Activated naive CD8-positive, alpha-beta T cell treated with anti-CD3 and anti-CD28 coated beads, Interleukin-2, amount 10 ng/mL, durations not matched to agents 7 days and 5 days (primary cell): Measurements from ENCODE around the gene LCMT2. TPM values are rescaled to one million over a fixed set of nuclear protein-coding genes. Genes with fewer than 3 reads are reported as not detected.

Experiments used
- ATAC-seq: fragments of 150-1000 bp; cut with Tn5 transposase; one replicate; pipeline ENCODE4 v1.10.0; 2021; ENCODE audit warnings: low read depth, moderate library complexity
- POLR2A ChIA-PET: fragments of 350-600 bp; sonication (Branson Sonifier 250); formaldehyde crosslinking; loops from one replicate; lab custom pipeline; 2021; ENCODE audit warnings: antibody characterized with exemption; lab: Charles Lee
- DNase-seq: peaks from one replicate; pipeline ENCODE4 v3.0.0; 2021
- H3K27ac Mint-ChIP-seq: one replicate; pipeline ENCODE4 v1.8.0; 2022; ENCODE audit warnings: mild to moderate bottlenecking, mixed read lengths
- H3K27me3 Mint-ChIP-seq: one replicate; pipeline ENCODE4 v1.8.0; 2022; ENCODE audit warnings: mild to moderate bottlenecking, moderate library complexity, mixed read lengths
- H3K36me3 Mint-ChIP-seq: one replicate; pipeline ENCODE4 v1.8.0; 2021; ENCODE audit warnings: mild to moderate bottlenecking, mixed read lengths
- H3K4me1 Mint-ChIP-seq: one replicate; pipeline ENCODE4 v1.8.0; 2021; ENCODE audit warnings: mixed read lengths
- H3K4me3 Mint-ChIP-seq: one replicate; pipeline ENCODE4 v1.8.0; 2022; ENCODE audit warnings: mild to moderate bottlenecking, moderate library complexity, mixed read lengths
- H3K9me3 Mint-ChIP-seq: one replicate; pipeline ENCODE4 v1.8.0; 2021; ENCODE audit warnings: mixed read lengths
- total RNA-seq, 2 experiments: library from RNA; stranded (reverse); gene quantifications; one replicate each; pipeline ENCODE4 v1.2.3, GENCODE V29; 2021

LCMT2 gene, protein sequence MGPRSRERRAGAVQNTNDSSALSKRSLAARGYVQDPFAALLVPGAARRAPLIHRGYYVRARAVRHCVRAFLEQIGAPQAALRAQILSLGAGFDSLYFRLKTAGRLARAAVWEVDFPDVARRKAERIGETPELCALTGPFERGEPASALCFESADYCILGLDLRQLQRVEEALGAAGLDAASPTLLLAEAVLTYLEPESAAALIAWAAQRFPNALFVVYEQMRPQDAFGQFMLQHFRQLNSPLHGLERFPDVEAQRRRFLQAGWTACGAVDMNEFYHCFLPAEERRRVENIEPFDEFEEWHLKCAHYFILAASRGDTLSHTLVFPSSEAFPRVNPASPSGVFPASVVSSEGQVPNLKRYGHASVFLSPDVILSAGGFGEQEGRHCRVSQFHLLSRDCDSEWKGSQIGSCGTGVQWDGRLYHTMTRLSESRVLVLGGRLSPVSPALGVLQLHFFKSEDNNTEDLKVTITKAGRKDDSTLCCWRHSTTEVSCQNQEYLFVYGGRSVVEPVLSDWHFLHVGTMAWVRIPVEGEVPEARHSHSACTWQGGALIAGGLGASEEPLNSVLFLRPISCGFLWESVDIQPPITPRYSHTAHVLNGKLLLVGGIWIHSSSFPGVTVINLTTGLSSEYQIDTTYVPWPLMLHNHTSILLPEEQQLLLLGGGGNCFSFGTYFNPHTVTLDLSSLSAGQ
- 10 to 100 TPM; 11.9 to 13.0 TPM for total RNA-seq

- H3K4me3 Mint-ChIP-seq, result peak within 1 kb of the TSS; percentile 92
- peaks cover 25% of the 10 kb centered on the region for H3K4me1 Mint-ChIP-seq
- peak; percentile 87 for DNase-seq
- ATAC-seq, result peak; percentile 88
- H3K9me3 Mint-ChIP-seq, result no peaks in the 10 kb centered on the region
- H3K36me3 Mint-ChIP-seq, result peaks cover 29% of the 10 kb centered on the region
- H3K27me3 Mint-ChIP-seq, result no peaks in the 10 kb centered on the region
- POLR2A ChIA-PET, result interaction anchor here (0.7 to 0.9 kb wide), 2 partner anchors 10 to 40 kb away, joined by 3 read pairs; partner anchors contain the start of genes TUBGCP4 and ZSCAN29
- H3K27ac Mint-ChIP-seq, result peak within 1 kb of the TSS; percentile 97
Measured at GRCh38 chr15:43329960-43330779, at the start of gene LCMT2. Gene LCMT2 (minus strand): TSS chr15:43330573. CDS start chr15:43330489, 84 bp downstream.

- POLR2A ChIA-PET, result no interaction called here
- ATAC-seq, result no peak
- H3K4me3 Mint-ChIP-seq, result no peak overlapping the region
- DNase-seq, result no peak
- H3K4me1 Mint-ChIP-seq, result peaks cover 1% of the 10 kb centered on the region
- H3K27ac Mint-ChIP-seq, result no peak overlapping the region
- H3K36me3 Mint-ChIP-seq, result peaks cover 31% of the 10 kb centered on the region
- no peaks in the 10 kb centered on the region for H3K27me3 Mint-ChIP-seq
- no peaks in the 10 kb centered on the region for H3K9me3 Mint-ChIP-seq
Measured at GRCh38 chr15:43378601-43379000, 48.2 kb upstream of the LCMT2 start.

DNA sequence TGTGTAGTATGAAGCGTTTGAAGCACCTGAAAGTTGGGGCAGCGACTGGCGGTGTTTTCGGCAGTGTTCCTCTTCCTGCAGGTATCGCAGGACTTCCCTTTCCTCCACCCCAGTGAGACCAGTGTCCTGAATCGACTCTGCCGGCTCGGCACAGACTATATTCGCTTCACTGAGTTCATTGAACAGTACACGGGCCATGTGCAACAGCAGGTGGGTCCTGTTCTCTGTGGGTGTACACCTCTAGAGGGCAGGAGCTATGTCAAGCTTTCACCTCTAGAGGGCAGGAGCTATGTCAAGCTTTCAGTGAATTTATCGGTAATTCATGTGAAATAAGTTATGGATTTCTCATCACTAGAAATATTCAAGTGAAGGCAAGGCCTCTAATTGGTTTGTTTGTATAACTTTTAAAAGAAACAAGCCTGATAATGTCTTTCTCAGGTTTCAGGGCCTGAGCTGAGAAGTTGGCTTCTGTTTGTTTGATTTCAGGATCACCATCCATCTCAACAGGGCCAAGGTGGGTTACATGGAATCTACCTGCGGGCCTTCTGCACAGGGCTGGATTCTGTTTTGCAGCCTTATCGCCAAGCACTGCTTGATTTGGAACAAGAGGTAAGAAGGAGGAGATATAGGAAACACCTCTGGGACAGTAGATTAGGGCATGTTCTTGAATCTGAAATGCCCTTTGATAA, 45.8 kb upstream of the LCMT2 start:
- Mint-ChIP-seq H3K27me3 (no peaks in the 10 kb centered on the region), H3K4me3 (no peak overlapping the region), H3K4me1 (peaks cover 13% of the 10 kb centered on the region), H3K27ac (no peak overlapping the region), H3K9me3 (no peaks in the 10 kb centered on the region), H3K36me3 (peaks cover 27% of the 10 kb centered on the region)
- DNase-seq (no peak), ATAC-seq (peak; percentile 41)
- POLR2A ChIA-PET, result no interaction called here

DNA sequence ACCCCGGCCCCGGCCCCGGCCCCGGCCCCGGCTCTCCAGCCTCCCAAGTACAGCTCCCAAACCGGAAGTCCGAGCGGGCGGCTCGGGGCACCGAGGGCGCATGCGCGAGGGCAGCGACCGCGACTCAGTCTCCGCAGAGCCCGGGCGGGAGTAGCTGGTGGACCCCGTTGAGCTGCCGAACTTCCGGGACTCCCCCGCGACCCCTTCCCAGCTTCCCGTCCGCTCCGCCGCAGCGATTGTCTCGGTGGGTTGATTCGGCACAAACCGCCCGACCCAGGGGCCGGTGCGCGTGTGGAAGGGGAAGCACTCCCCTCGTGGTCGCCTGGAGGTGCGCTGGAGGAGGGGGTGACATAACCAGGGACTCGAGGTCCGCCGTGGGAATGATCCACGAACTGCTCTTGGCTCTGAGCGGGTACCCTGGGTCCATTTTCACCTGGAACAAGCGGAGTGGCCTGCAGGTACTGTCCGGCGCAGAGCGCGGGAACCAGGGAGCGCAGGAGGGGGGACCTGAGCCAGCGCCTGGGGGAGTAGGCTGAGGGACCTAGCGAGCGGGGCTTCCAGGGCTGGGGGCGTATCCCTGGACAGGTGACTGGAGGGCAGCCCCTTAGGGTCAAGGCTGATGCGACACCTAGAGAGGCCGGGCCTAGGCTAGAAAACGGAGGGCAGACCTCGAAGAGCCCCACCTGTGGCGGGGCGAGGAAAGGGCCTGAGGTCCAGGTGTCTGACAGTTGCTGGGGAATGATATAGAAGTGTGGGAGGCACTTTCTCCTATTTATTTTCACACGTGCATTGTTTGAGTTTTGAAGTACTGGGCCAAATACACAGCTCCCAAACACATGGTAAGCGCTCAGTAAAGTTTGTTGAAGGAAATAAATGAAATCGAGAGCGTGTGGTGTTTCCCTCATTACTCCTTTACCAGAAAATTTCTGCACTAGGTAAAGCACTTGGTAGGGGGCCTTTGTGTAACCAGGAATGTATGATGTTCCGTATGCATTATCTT, 40.9 kb upstream of the LCMT2 start, which contains the start of the genes TUBGCP4 and ZSCAN29:
TSS of gene TUBGCP4 (plus strand) at position 127 of the 1,000 bp plus-strand sequence. CDS start at position 381, 254 bp downstream.
TSS of gene ZSCAN29 (minus strand) at position 69 of the 1,000 bp plus-strand sequence. CDS start 1,130 bp downstream, outside the sequence.
- DNase-seq (peak; percentile 89), ATAC-seq (peak; percentile 83)
- Mint-ChIP-seq H3K4me1 (peaks cover 33% of the 10 kb centered on the region), H3K27me3 (no peaks in the 10 kb centered on the region), H3K4me3 (peak within 1 kb of the TSS; percentile 88), H3K9me3 (peaks cover 3% of the 10 kb centered on the region), H3K27ac (peak within 1 kb of the TSS; percentile 85), H3K36me3 (peaks cover 40% of the 10 kb centered on the region)
- POLR2A ChIA-PET, result interaction anchor here (0.5 to 2.3 kb wide), 10 partner anchors 9 to 1710 kb away, joined by 3 to 9 read pairs (median 3); partner anchors contain the start of gene ELL3

DNA sequence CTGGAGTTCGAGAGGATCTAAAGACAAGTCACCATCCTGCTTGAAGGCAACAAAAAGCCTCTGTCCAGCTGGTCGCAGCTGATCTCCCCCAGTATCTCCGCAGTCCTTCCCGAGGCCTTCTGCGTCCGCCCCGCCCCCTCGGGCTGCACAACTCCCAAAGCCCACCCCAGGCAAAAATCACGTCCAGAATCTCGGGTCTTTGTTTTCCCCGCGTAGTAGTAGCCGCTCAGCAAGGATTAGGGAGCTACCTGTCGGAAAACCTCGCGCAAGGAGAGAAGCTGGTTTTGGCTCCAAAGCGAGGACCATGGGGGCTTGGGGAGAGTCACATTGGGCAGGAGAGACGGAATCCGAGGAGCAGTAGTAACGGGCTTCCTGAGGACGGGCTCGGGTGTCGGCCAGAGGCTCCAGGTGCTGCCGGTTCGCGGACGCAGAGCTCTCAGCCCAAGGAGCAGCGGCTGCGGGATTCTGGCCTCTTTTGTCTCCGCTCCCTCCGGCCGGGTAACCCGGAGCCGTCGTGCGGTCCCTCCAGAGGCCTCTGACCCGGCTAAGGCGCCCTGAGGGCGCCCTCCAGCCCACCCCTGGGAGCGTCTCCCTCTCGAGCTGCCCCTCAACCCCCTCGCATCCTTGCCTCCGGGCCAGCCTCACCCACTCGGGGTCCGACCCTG, 40.1 kb upstream of the LCMT2 start:
- Mint-ChIP-seq H3K27me3 (no peaks in the 10 kb centered on the region), H3K4me3 (peak overlapping the region; percentile 88), H3K36me3 (peaks cover 48% of the 10 kb centered on the region), H3K4me1 (peaks cover 33% of the 10 kb centered on the region), H3K9me3 (peaks cover 6% of the 10 kb centered on the region), H3K27ac (peak overlapping the region; percentile 85)
- DNase-seq (no peak), ATAC-seq (peak; percentile 55)
- POLR2A ChIA-PET, result interaction anchor here (0.5 to 2.3 kb wide), 8 partner anchors 9 to 1709 kb away, joined by 3 to 9 read pairs (median 4); partner anchors contain the start of gene ELL3

DNA sequence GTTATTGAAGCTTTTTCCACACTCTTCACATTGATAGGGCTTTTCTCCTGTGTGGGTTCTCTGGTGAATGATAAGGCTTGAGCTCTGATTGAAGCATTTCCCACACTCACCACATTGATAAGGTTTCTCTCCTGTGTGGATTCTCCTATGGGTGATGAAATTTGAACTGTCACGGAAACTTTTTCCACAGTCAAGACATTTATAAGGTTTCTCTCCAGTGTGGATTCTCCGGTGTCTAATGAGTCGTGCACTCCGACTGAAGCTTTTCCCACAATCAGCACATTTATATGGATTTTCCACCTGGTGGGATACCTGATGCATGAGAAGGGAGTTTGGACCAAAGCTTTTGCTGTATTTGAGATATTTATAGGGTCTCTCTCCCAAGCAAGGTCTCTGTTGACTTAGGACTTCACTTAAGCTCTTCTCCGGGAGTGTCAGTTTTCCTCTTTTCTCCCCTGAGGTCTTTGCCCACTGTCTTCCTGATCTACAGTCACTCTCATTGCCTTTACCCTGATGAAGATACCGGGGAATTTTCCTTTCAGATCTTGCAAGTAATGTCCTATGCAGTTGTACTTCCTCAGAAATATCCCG, 31.0 kb upstream of the LCMT2 start:
- no peak for DNase-seq
- Mint-ChIP-seq H3K27ac (no peak overlapping the region), H3K9me3 (peaks cover 38% of the 10 kb centered on the region), H3K36me3 (peaks cover 85% of the 10 kb centered on the region), H3K27me3 (no peaks in the 10 kb centered on the region), H3K4me3 (no peak overlapping the region), H3K4me1 (peaks cover 7% of the 10 kb centered on the region)
- no peak for ATAC-seq
- POLR2A ChIA-PET, result interaction anchor here (0.8 kb wide), 1 partner anchor 10 kb away, joined by 3 read pairs; the partner anchor contains the start of genes TUBGCP4 and ZSCAN29

GRCh38 chr15:43360821-43361220, 30.4 kb upstream of the LCMT2 start:
- Mint-ChIP-seq H3K27ac (no peak overlapping the region), H3K4me3 (no peak overlapping the region), H3K4me1 (peaks cover 7% of the 10 kb centered on the region), H3K27me3 (no peaks in the 10 kb centered on the region), H3K9me3 (peaks cover 36% of the 10 kb centered on the region), H3K36me3 (peaks cover 84% of the 10 kb centered on the region)
- DNase-seq, result no peak
- no peak for ATAC-seq
- POLR2A ChIA-PET, result interaction anchor here (0.8 kb wide), 1 partner anchor 10 kb away, joined by 3 read pairs; the partner anchor contains the start of genes TUBGCP4 and ZSCAN29

DNA sequence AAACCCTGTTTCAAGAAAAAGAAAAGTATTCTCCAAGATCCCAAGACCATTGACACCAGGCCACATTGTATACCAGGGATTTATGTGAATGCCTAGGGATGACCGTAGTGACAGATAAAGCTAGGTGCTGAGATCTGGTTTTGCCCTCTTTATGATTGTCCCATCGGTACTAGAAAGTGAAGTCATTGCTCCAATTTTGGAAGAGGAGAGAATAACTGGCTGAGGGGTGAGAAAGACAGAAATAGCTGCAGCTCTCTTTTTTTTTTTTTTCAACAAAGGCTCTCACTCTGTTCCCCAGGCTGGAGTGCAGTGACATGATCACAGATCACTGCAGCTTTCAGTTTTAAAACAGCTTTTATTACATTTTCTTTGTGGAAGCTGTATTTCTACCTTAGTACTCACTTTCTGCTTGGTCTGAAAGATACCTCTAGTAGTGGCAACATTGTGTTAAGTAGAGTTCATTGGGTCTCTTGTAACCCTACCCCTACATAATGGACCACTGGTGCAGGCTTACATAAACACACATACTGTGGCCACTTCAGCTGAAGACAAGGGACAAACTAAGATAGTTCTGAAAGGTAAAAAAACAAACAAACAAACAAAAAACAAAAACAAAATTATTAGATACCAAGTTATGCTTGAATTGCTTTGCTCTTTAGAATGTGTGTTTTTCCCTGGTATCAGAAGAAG, 22.5 kb upstream of the LCMT2 start:
- peaks cover 4% of the 10 kb centered on the region for H3K4me1 Mint-ChIP-seq
- peaks cover 28% of the 10 kb centered on the region for H3K36me3 Mint-ChIP-seq
- no peak overlapping the region for H3K27ac Mint-ChIP-seq
- no peaks in the 10 kb centered on the region for H3K27me3 Mint-ChIP-seq
- POLR2A ChIA-PET, result interaction anchor here (0.7 kb wide), 1 partner anchor 18 kb away, joined by 5 read pairs; the partner anchor contains the start of genes TUBGCP4 and ZSCAN29
- peaks cover 2% of the 10 kb centered on the region for H3K9me3 Mint-ChIP-seq
- DNase-seq (no peak), ATAC-seq (no peak)
- no peak overlapping the region for H3K4me3 Mint-ChIP-seq

DNA sequence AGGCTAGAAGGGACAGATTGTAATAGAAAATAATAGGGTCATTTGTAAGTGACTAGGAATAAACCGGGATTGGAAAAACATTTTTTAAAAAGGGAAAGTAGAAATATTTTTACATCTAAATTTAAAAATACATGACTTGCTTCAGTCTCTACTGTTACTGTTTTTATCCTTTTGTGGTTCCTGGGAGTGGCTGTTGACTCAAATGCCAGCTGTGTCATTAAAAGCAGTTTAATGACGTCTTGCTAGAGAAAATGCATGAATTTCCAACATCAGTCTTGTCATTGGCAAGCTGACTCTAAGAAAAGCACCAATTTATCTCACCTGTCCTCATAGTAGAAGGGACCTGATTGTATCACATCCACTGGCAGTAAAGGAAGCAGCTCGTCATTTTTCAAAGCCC, 16.7 kb upstream of the LCMT2 start:
- ATAC-seq (no peak), DNase-seq (no peak)
- Mint-ChIP-seq H3K4me3 (no peak overlapping the region), H3K27ac (no peak overlapping the region), H3K27me3 (no peaks in the 10 kb centered on the region), H3K4me1 (no peaks in the 10 kb centered on the region), H3K9me3 (no peaks in the 10 kb centered on the region), H3K36me3 (peaks cover 13% of the 10 kb centered on the region)
- POLR2A ChIA-PET, result interaction anchor here (0.9 kb wide), 1 partner anchor 24 kb away, joined by 5 read pairs; the partner anchor contains the start of genes TUBGCP4 and ZSCAN29

- DNase-seq (no peak), ATAC-seq (no peak)
- H3K9me3 Mint-ChIP-seq, result no peaks in the 10 kb centered on the region
- no peaks in the 10 kb centered on the region for H3K4me1 Mint-ChIP-seq
- no peak overlapping the region for H3K4me3 Mint-ChIP-seq
- no peaks in the 10 kb centered on the region for H3K27me3 Mint-ChIP-seq
- H3K36me3 Mint-ChIP-seq, result peaks cover 13% of the 10 kb centered on the region
- H3K27ac Mint-ChIP-seq, result no peak overlapping the region
- POLR2A ChIA-PET, result no interaction called here
Measured at GRCh38 chr15:43346305-43346704, 15.9 kb upstream of the LCMT2 start.
